Measurements from ENCODE around the gene MASP2. TPM values are rescaled to one million over a fixed set of nuclear protein-coding genes. Genes with fewer than 3 reads are reported as not detected.

Gene MASP2
- total and polyA plus RNA-seq, 2 of the 8 experiments (the other 6 are each of a cell fraction or from before 2014, with no cell fraction given), result 0.54 to 1.2 TPM

DNA sequence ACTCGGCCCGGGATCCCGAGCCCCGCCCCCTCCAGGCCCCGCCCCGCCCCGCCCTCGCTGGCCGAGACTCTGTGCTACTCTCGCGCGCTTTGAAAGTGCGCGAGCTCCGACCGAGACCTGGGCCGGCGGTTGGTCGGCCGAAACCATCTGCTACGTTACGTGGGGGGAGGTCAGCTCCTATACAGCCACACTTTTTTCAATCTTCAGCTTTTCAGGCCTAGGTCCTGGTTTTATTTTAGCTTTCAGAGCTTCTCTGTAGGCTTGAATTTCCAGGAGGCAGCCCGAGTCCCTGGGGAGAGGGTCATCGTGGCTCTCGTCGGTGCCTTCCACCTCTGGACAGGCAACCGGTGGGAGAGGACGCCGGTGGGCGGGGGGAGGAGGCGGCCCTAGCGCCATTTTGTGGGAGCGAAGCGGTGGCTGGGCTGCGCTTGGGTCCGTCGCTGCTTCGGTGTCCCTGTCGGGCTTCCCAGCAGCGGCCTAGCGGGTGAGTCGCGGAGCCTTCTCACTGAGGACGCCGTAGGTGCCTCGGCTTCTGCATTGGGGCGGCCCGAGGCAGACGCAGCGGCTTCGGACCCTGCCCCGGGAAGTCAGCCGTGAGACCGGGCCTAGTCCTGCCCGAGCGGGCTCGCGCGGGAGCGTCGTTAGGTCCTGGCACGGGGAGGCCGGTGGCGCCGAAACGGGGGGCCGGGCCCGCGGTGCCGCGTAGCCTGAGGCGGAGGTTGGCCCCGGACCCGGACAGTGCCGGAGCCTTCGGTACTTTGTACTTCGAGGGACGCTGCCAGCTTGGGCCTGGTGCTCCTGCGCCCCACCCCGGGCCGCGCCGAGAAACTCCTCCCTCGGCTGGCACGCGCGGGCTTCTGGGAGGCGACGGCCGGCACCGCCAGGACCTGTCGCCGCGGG is 34.5 kb downstream of the MASP2 start, which contains the start of gene TARDBP (continued):
- TF ChIP-seq EGR1 (IDR thresholded peaks at IDR 0.05; ENCODE audit: borderline replicate concordance, low read depth, low read length), result peak; percentile 80
- TF ChIP-seq, protein P1, sequence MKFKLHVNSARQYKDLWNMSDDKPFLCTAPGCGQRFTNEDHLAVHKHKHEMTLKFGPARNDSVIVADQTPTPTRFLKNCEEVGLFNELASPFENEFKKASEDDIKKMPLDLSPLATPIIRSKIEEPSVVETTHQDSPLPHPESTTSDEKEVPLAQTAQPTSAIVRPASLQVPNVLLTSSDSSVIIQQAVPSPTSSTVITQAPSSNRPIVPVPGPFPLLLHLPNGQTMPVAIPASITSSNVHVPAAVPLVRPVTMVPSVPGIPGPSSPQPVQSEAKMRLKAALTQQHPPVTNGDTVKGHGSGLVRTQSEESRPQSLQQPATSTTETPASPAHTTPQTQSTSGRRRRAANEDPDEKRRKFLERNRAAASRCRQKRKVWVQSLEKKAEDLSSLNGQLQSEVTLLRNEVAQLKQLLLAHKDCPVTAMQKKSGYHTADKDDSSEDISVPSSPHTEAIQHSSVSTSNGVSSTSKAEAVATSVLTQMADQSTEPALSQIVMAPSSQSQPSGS (IDR thresholded peaks at IDR 0.05; ENCODE audit: low read length), result no peak; the same call in 1 of the 2 replicates
- no peak for TF ChIP-seq GABPA (IDR thresholded peaks at IDR 0.05; ENCODE audit: borderline replicate concordance, insufficient read depth, low read length)
- TF ChIP-seq PHF8 (conservative IDR thresholded peaks at IDR 0.05; ENCODE audit: low read depth, low read length), result peak; percentile 99
- TF ChIP-seq POLR2AphosphoS5 (IDR thresholded peaks at IDR 0.05; ENCODE audit: low read depth, low read length), result peak; percentile 96
- peak; percentile 89 for TF ChIP-seq SP1 (IDR thresholded peaks at IDR 0.05; ENCODE audit: low read depth, low read length)
- no peak for TF ChIP-seq SIN3A (conservative IDR thresholded peaks at IDR 0.05 in 1 of 2, IDR thresholded peaks at IDR 0.05 in 1 of 2; ENCODE audit: low read depth in 1 of 2, low read length in 2 of 2)
- TF ChIP-seq CBX8 (IDR thresholded peaks at IDR 0.05; ENCODE audit: borderline replicate concordance, low read depth, low read length), result no peak
- no peak for TF ChIP-seq BACH1 (IDR thresholded peaks at IDR 0.05; ENCODE audit: low read length)
- TF ChIP-seq YY1 (IDR thresholded peaks at IDR 0.05; ENCODE audit: low read depth, low read length), result peak; percentile 97
